K562 (cell line): ENCODE data around the gene CNOT1. TPM values are rescaled to one million over a fixed set of nuclear protein-coding genes. Genes with fewer than 3 reads are reported as not detected.

Experiments
- CBX3 ChIP-seq, 2 experiments: IDR thresholded peaks; 1 replicate in 1 of 2; 2 replicates in 1 of 2; pipeline ENCODE4 v1.6.1; 2012; ENCODE audit warnings: inconsistent platforms in 2 of 2, low read length in 2 of 2, borderline replicate concordance in 1 of 2, control low read depth in 1 of 2
- FOXJ2 ChIP-seq: fragments of 200-800 bp; sonication (Bioruptor generic); IDR thresholded peaks from 2 replicates; pipeline ENCODE4 v1.6.1; 2016; ENCODE audit warnings: missing genetic modification characterization, missing compliant biosample characterization
- GATA2 ChIP-seq: sonication (generic); formaldehyde crosslinking; IDR thresholded peaks from 2 replicates; pipeline ENCODE4 v1.4.0; 2020; ENCODE audit warnings: mild to moderate bottlenecking, missing genetic modification reagents
- HNRNPLL ChIP-seq: fragments of 200-400 bp; formaldehyde crosslinking; IDR thresholded peaks from 2 replicates; pipeline ENCODE4 v1.6.1; 2017; ENCODE audit warnings: low read length, low read depth, mild to moderate bottlenecking; ENCODE audit not compliant: poor library complexity, severe bottlenecking
- NBN ChIP-seq: fragments of 450-650 bp; IDR thresholded peaks from 2 replicates; pipeline ENCODE4 v1.6.1; 2016; ENCODE audit warnings: low read depth, mild to moderate bottlenecking
- NR4A1 ChIP-seq, 2 experiments: fragments of 250-450 bp in 1 of 2; fragments of 450-650 bp in 1 of 2; sonication (Bioruptor Pico) in 1 of 2; IDR thresholded peaks; 2 replicates each; pipeline versions ENCODE4 v1.4.0 to v1.6.1; 2016 to 2020; ENCODE audit warnings: mild to moderate bottlenecking in 2 of 2, missing compliant biosample characterization in 1 of 2, missing genetic modification characterization in 1 of 2, moderate library complexity in 1 of 2
- RCOR1 ChIP-seq, 2 experiments: IDR thresholded peaks; 2 replicates each; pipeline ENCODE4 v1.6.1; 2012; ENCODE audit warnings: low read depth in 2 of 2, low read length in 2 of 2, borderline replicate concordance in 1 of 2, improper control_type of control experiment in 1 of 2
- RFX1 ChIP-seq: fragments of 450-650 bp; IDR thresholded peaks from 2 replicates; pipeline ENCODE4 v1.6.1; 2016; ENCODE audit warnings: mild to moderate bottlenecking, moderate library complexity
- TCFL5 ChIP-seq: fragments of 250-450 bp; sonication (Bioruptor Pico); conservative IDR thresholded peaks from 2 replicates; pipeline ENCODE4 v1.6.1; 2021; ENCODE audit warnings: mild to moderate bottlenecking, moderate library complexity, matching md5 sums
- ZNF184 ChIP-seq: sonication (generic); formaldehyde crosslinking; IDR thresholded peaks from 2 replicates; pipeline ENCODE4 v1.5.0; 2020; ENCODE audit warnings: missing genetic modification reagents
- ZNF445 ChIP-seq: fragments of 250-450 bp; sonication (Bioruptor Pico); IDR thresholded peaks from 2 replicates; pipeline ENCODE4 v1.4.0; 2020; ENCODE audit warnings: low read depth, mild to moderate bottlenecking, moderate library complexity
- ZNF79 ChIP-seq: fragments of 250-450 bp; sonication (Bioruptor Pico); IDR thresholded peaks from 2 replicates; pipeline ENCODE4 v1.4.0; 2020; ENCODE audit warnings: low read depth, mild to moderate bottlenecking, moderate library complexity
- polyA plus RNA-seq, 8 experiments: library from polyadenylated mRNA; depleted of rRNA in 4 of 8; stranded (reverse) in 5 of 8; unstranded in 3 of 8; fragments of >200 nt; fragmentation: Nextera tagmentation in 2 of 8; fragmentation: Illumina TruSeq in 1 of 8; extraction: Ambion mirVana in 2 of 8; extraction: Trizol in 1 of 8; gene quantifications; 2 replicates each; pipeline versions ENCODE4 v1.2.1 to v1.2.3, GENCODE V29; 2011 to 2014; ENCODE audit warnings: inconsistent platforms in 1 of 8, missing spikeins in 1 of 8
- total RNA-seq, 7 experiments: library from RNA; depleted of rRNA in 6 of 7; stranded (reverse); fragments of >200 nt in 6 of 7; fragmentation: Illumina TruSeq in 2 of 7; extraction: Trizol in 2 of 7; gene quantifications; 2 replicates each; pipeline versions ENCODE4 v1.2.1 to v1.2.3, GENCODE V29; 2011 to 2021; ENCODE audit warnings: low replicate concordance in 1 of 7
- TF ChIP-seq, protein P1 (sequence below): fragments of 450-650 bp; formaldehyde crosslinking; IDR thresholded peaks from 2 replicates; pipeline ENCODE4 v1.4.0; 2020; ENCODE audit warnings: mild to moderate bottlenecking, moderate library complexity
- TF ChIP-seq, protein P2 (sequence below): fragments of 250-450 bp; sonication (Bioruptor Pico); IDR thresholded peaks from 2 replicates; pipeline ENCODE4 v1.5.0; 2021; ENCODE audit warnings: mild to moderate bottlenecking, borderline replicate concordance
- TF ChIP-seq, protein P3 (sequence below): fragments of 250-450 bp; sonication (Bioruptor Pico); IDR thresholded peaks from 2 replicates; pipeline ENCODE4 v1.8.0; 2022; ENCODE audit warnings: moderate library complexity, mild to moderate bottlenecking, inconsistent platforms
- TF ChIP-seq, protein P4 (sequence below): fragments of 450-650 bp; formaldehyde crosslinking; IDR thresholded peaks from 2 replicates; pipeline ENCODE4 v1.4.0; 2022; ENCODE audit warnings: missing genetic modification characterization
- TF ChIP-seq, protein P5 (sequence below): conservative IDR thresholded peaks from 2 replicates; pipeline ENCODE4 v1.6.1; 2011; ENCODE audit warnings: low read depth, mild to moderate bottlenecking, low read length; ENCODE audit not compliant: control insufficient read depth

Gene CNOT1
- total and polyA plus RNA-seq, 9 of the 15 experiments (the other 6 are each of a cell fraction or from before 2014, with no cell fraction given) = 110 to 270 (median 220) TPM

DNA sequence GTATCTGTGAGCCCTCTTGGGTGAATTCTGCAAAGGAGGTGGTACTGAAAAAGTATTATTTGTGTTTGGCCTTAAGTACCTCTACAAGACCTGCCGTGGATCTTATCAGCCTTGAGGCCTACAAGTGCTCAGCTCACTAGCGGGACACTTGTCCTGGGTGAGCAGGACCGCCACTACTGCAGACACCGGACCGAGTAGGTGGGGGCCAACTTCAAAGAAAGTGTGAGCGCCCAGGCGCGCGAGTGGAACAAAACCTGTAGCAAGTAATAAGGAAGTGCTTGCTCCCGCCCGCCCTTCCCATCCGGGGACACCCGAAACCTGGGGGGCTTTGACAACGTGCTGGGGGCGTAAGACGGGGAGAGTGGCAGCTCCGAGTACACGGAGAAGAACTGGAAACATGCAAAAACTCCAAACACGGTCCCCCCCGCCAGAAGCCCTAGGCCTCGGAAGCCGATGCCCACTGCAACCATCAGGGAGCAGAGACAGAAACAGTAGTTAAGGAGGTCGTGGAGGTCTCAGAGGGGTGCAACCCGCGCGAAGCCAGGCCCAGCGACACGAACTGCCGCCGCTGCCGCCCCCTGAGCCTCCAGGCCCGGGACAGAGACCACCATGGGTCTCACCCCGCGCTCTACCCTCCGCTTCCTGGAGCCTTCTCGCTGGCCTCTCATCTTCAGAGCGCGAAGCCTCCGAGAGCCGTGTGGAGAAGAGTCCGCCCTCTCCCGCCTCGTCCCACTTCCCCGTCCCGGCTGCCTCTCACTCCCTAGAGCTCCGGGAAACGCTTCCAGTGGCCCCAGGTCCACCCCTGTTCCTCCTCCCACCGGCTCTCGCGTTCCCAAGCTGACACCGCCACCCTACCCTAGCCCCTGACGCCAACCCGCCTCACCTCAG is 537 bp downstream of the CNOT1 start (continued):
- TF ChIP-seq NR4A1 (CRISPR knock-in tag; IDR thresholded peaks at IDR 0.05) = no peak
- no peak for TF ChIP-seq NR4A1 (tag; IDR thresholded peaks at IDR 0.05)
- 0 out of 4 replicates have a peak, but pooled peaks of 1 of the 2 experiments have one; percentile 19 for TF ChIP-seq RCOR1 (IDR thresholded peaks at IDR 0.05; ENCODE audit: borderline replicate concordance in 1 of 2, low read depth in 2 of 2, low read length in 2 of 2)
- TF ChIP-seq, protein P1, sequence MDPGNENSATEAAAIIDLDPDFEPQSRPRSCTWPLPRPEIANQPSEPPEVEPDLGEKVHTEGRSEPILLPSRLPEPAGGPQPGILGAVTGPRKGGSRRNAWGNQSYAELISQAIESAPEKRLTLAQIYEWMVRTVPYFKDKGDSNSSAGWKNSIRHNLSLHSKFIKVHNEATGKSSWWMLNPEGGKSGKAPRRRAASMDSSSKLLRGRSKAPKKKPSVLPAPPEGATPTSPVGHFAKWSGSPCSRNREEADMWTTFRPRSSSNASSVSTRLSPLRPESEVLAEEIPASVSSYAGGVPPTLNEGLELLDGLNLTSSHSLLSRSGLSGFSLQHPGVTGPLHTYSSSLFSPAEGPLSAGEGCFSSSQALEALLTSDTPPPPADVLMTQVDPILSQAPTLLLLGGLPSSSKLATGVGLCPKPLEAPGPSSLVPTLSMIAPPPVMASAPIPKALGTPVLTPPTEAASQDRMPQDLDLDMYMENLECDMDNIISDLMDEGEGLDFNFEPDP = no peak
- no peak for TF ChIP-seq FOXJ2
- no peak for TF ChIP-seq RFX1
- peak; percentile 37; the same call in 1 of the 2 replicates for TF ChIP-seq GATA2
- no peak for TF ChIP-seq CBX3 (IDR thresholded peaks at IDR 0.05; ENCODE audit: borderline replicate concordance in 1 of 2, low read length in 2 of 2)
- 0 out of 2 replicates have a peak, but pooled peaks have one; percentile 27 for TF ChIP-seq NBN
- no peak for TF ChIP-seq ZNF184 (CRISPR knock-in tag)
- TF ChIP-seq, protein P2, sequence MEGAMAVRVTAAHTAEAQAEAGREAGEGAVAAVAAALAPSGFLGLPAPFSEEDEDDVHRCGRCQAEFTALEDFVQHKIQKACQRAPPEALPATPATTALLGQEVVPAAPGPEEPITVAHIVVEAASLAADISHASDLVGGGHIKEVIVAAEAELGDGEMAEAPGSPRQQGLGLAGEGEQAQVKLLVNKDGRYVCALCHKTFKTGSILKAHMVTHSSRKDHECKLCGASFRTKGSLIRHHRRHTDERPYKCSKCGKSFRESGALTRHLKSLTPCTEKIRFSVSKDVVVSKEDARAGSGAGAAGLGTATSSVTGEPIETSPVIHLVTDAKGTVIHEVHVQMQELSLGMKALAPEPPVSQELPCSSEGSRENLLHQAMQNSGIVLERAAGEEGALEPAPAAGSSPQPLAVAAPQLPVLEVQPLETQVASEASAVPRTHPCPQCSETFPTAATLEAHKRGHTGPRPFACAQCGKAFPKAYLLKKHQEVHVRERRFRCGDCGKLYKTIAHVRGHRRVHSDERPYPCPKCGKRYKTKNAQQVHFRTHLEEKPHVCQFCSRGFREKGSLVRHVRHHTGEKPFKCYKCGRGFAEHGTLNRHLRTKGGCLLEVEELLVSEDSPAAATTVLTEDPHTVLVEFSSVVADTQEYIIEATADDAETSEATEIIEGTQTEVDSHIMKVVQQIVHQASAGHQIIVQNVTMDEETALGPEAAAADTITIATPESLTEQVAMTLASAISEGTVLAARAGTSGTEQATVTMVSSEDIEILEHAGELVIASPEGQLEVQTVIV (CRISPR knock-in tag) = no peak
- no peak for TF ChIP-seq ZNF79
- no peak for TF ChIP-seq ZNF445
- TF ChIP-seq TCFL5 (CRISPR knock-in tag) = no peak
- TF ChIP-seq, protein P3, sequence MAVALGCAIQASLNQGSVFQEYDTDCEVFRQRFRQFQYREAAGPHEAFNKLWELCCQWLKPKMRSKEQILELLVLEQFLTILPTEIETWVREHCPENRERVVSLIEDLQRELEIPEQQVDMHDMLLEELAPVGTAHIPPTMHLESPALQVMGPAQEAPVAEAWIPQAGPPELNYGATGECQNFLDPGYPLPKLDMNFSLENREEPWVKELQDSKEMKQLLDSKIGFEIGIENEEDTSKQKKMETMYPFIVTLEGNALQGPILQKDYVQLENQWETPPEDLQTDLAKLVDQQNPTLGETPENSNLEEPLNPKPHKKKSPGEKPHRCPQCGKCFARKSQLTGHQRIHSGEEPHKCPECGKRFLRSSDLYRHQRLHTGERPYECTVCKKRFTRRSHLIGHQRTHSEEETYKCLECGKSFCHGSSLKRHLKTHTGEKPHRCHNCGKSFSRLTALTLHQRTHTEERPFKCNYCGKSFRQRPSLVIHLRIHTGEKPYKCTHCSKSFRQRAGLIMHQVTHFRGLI = no peak
- TF ChIP-seq, protein P4, sequence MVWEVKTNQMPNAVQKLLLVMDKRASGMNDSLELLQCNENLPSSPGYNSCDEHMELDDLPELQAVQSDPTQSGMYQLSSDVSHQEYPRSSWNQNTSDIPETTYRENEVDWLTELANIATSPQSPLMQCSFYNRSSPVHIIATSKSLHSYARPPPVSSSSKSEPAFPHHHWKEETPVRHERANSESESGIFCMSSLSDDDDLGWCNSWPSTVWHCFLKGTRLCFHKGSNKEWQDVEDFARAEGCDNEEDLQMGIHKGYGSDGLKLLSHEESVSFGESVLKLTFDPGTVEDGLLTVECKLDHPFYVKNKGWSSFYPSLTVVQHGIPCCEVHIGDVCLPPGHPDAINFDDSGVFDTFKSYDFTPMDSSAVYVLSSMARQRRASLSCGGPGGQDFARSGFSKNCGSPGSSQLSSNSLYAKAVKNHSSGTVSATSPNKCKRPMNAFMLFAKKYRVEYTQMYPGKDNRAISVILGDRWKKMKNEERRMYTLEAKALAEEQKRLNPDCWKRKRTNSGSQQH (CRISPR knock-in tag) = no peak
- TF ChIP-seq, protein P5, sequence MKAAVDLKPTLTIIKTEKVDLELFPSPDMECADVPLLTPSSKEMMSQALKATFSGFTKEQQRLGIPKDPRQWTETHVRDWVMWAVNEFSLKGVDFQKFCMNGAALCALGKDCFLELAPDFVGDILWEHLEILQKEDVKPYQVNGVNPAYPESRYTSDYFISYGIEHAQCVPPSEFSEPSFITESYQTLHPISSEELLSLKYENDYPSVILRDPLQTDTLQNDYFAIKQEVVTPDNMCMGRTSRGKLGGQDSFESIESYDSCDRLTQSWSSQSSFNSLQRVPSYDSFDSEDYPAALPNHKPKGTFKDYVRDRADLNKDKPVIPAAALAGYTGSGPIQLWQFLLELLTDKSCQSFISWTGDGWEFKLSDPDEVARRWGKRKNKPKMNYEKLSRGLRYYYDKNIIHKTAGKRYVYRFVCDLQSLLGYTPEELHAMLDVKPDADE = peak; percentile 38; the same call in 1 of the 2 replicates
- TF ChIP-seq HNRNPLL = no peak
